ENCODE results near the gene PAM. TPM values are rescaled to one million over a fixed set of nuclear protein-coding genes. Genes with fewer than 3 reads are reported as not detected.

Gene PAM
- total RNA-seq, 1 experiment from 2014 or later = 257 TPM

GRCh38 chr5:103003872-103004271 lies 248.8 kb downstream of the PAM start:
- no peak overlapping the region for H2AFZ ChIP-seq (ENCODE audit: low read depth, low read length, poor library complexity, severe bottlenecking)
- TF ChIP-seq SIN3A (IDR thresholded peaks at IDR 0.05; ENCODE audit: low read depth) = no peak
- CTCF ChIA-PET = no interaction called here

GRCh38 chr5:103005276-103005675 lies 250.2 kb downstream of the PAM start:
- Histone ChIP-seq H3K9me3 (ENCODE audit: control insufficient read depth in 1 of 2, insufficient read depth in 1 of 2, low read depth in 1 of 2, low read length in 2 of 2) (no peaks in the 10 kb centered on the region), H3K36me3 (ENCODE audit: control insufficient read depth in 1 of 2, insufficient read depth in 2 of 2, low read length in 2 of 2) (peaks cover 9 to 10% of the 10 kb centered on the region in 2 experiments; a peak in 3 of 4 replicates), H3K27ac (ENCODE audit: low read depth, low read length) (no peak overlapping the region), H3K9ac (ENCODE audit: low read length) (no peak overlapping the region), H4K20me1 (ENCODE audit: insufficient read depth) (no peaks in the 10 kb centered on the region), H3K4me2 (ENCODE audit: low read length) (no peak overlapping the region), H3K9me2 (ENCODE audit: insufficient read depth) (no peaks in the 10 kb centered on the region; the same call in 1 of the 2 replicates), H3K27me3 (ENCODE audit: insufficient read depth, low read length) (no peaks in the 10 kb centered on the region), H3K4me1 (ENCODE audit: control insufficient read depth in 1 of 2, insufficient read depth in 2 of 2, low read length in 2 of 2) (no peaks in the 10 kb centered on the region), H3K4me3 (replicated peaks in 1 of 2; ENCODE audit: low read depth in 1 of 2, low read length in 2 of 2) (no peak overlapping the region), H3K79me2 (ENCODE audit: insufficient read depth, low read length) (no peaks in the 10 kb centered on the region), H2AFZ (ENCODE audit: low read depth, low read length, poor library complexity, severe bottlenecking) (no peak overlapping the region)
- CTCF ChIA-PET = no interaction called here
- POLR2A ChIA-PET = no interaction called here
- BruUV-seq (replicated peaks) = no TSS peak
- DNase-seq (ENCODE audit: low read depth, low spot score) (no peak), ATAC-seq (no peak)
- RAD21 ChIA-PET (ENCODE audit: low non-redundant PET in 1 of 2, low total read pairs in 2 of 2, uncharacterized antibody in 2 of 2, unreplicated experiment in 2 of 2) = no interaction called here
- intact Hi-C loops (cut with micrococcal nuclease) = no loop called here
- no peak for TF ChIP-seq REST (IDR thresholded peaks at IDR 0.05; ENCODE audit: low read depth)
- no peak for TF ChIP-seq CBX3 (IDR thresholded peaks at IDR 0.05; ENCODE audit: low read depth)
- no peak for TF ChIP-seq SP1 (IDR thresholded peaks at IDR 0.05; ENCODE audit: low read depth)
- TF ChIP-seq EZH2 (IDR thresholded peaks at IDR 0.05) = no peak
- TF ChIP-seq YY1 (IDR thresholded peaks at IDR 0.05; ENCODE audit: extremely low read depth, insufficient replicate concordance, low read depth, low read length) = no peak
- no peak for TF ChIP-seq SIN3A (IDR thresholded peaks at IDR 0.05; ENCODE audit: low read depth)
- TF ChIP-seq ATF3 (IDR thresholded peaks at IDR 0.05) = no peak
- TF ChIP-seq CTCF (IDR thresholded peaks at IDR 0.05 in 2 of 3, conservative IDR thresholded peaks at IDR 0.05 in 1 of 3; ENCODE audit: borderline replicate concordance in 1 of 3, insufficient read depth in 1 of 3, low read depth in 2 of 3, low read length in 2 of 3) = no peak
- TF ChIP-seq EZH2phosphoT487 (IDR thresholded peaks at IDR 0.05; ENCODE audit: borderline replicate concordance) = no peak
- TF ChIP-seq ELF1 (IDR thresholded peaks at IDR 0.05; ENCODE audit: borderline replicate concordance, low read depth) = no peak
- no peak for TF ChIP-seq ZNF274 (IDR thresholded peaks at IDR 0.05; ENCODE audit: low read depth, low read length)

More at GRCh38 chr5:103003872-103004271, 248.8 kb downstream of the PAM start:
- Histone ChIP-seq H3K79me2 (ENCODE audit: insufficient read depth, low read length) (no peaks in the 10 kb centered on the region), H3K27ac (ENCODE audit: low read depth, low read length) (no peak overlapping the region), H3K9me3 (ENCODE audit: control insufficient read depth in 1 of 2, insufficient read depth in 1 of 2, low read depth in 1 of 2, low read length in 2 of 2) (no peaks in the 10 kb centered on the region), H3K4me2 (ENCODE audit: low read length) (no peak overlapping the region), H3K9me2 (ENCODE audit: insufficient read depth) (no peaks in the 10 kb centered on the region), H4K20me1 (ENCODE audit: insufficient read depth) (no peaks in the 10 kb centered on the region), H3K9ac (ENCODE audit: low read length) (no peak overlapping the region), H3K4me3 (replicated peaks in 1 of 2; ENCODE audit: low read depth in 1 of 2, low read length in 2 of 2) (no peak overlapping the region), H3K36me3 (ENCODE audit: control insufficient read depth in 1 of 2, insufficient read depth in 2 of 2, low read length in 2 of 2) (peaks cover 6 to 7% of the 10 kb centered on the region in 2 experiments; a peak in 3 of 4 replicates), H3K27me3 (ENCODE audit: insufficient read depth, low read length) (no peaks in the 10 kb centered on the region), H3K4me1 (ENCODE audit: control insufficient read depth in 1 of 2, insufficient read depth in 2 of 2, low read length in 2 of 2) (no peaks in the 10 kb centered on the region)
- no TSS peak for BruUV-seq (replicated peaks)
- POLR2A ChIA-PET = no interaction called here
- DNase-seq (ENCODE audit: low read depth, low spot score) = no peak
- RAD21 ChIA-PET (ENCODE audit: low non-redundant PET in 1 of 2, low total read pairs in 2 of 2, uncharacterized antibody in 2 of 2, unreplicated experiment in 2 of 2) = interaction anchor here in 1 of 2 experiments (0.7 kb wide), 1 partner anchor 24 kb away, joined by 3 read pairs; no protein-coding TSS in a partner anchor
- intact Hi-C loops (cut with micrococcal nuclease) = no loop called here
- ATAC-seq = no peak
